Loucy (cell line): ENCODE measurements around the gene KIF13A.
"Not testable (repeated sequence)": the region's sequence is repeated elsewhere in the genome, so short reads cannot be mapped to it uniquely, and the experiment has no call there.

Experiments used
- H2AFZ ChIP-seq: fragments of 200-600 bp; sonication (generic); 2 replicates; pipeline ENCODE4 v1.6.0; 2016; ENCODE audit warnings: antibody characterized with exemption, mild to moderate bottlenecking, low read length, moderate library complexity
- H3F3A ChIP-seq: fragments of 200-600 bp; 2 replicates; pipeline ENCODE4 v1.6.0; 2016; ENCODE audit warnings: antibody characterized with exemption, low read depth, mild to moderate bottlenecking
- H3K27me3 ChIP-seq: fragments of 200-600 bp; sonication (generic); 2 replicates; pipeline ENCODE4 v1.6.1; 2014; ENCODE audit warnings: low read length, mild to moderate bottlenecking; ENCODE audit not compliant: insufficient read depth, poor library complexity, severe bottlenecking
- H3K36me3 ChIP-seq: fragments of 200-600 bp; sonication (generic); 2 replicates; pipeline ENCODE4 v1.6.1; 2016; ENCODE audit warnings: low read length; ENCODE audit not compliant: insufficient read depth
- H3K4me1 ChIP-seq: fragments of 200-600 bp; sonication (generic); 2 replicates; pipeline ENCODE4 v1.5.1; 2014; ENCODE audit warnings: low read length, mild to moderate bottlenecking; ENCODE audit not compliant: insufficient read depth, poor library complexity, severe bottlenecking
- H3K4me2 ChIP-seq: fragments of 200-600 bp; sonication (generic); 2 replicates; pipeline ENCODE4 v1.6.0; 2014; ENCODE audit warnings: antibody characterized with exemption, low read length, low read depth, mild to moderate bottlenecking; ENCODE audit not compliant: poor library complexity, severe bottlenecking
- H3K4me3 ChIP-seq: fragments of 200-600 bp; sonication (generic); 2 replicates; pipeline ENCODE4 v1.5.1; 2014; ENCODE audit warnings: low read length, mild to moderate bottlenecking, mixed read lengths; ENCODE audit not compliant: poor library complexity, severe bottlenecking
- H3K79me2 ChIP-seq: fragments of 200-600 bp; sonication (generic); 2 replicates; pipeline ENCODE4 v1.6.1; 2014; ENCODE audit warnings: low read length; ENCODE audit not compliant: insufficient read depth
- H3K9ac ChIP-seq: fragments of 200-600 bp; sonication (generic); 2 replicates; pipeline ENCODE4 v1.6.0; 2014; ENCODE audit warnings: mild to moderate bottlenecking, low read depth, low read length, moderate library complexity; ENCODE audit not compliant: poor library complexity, severe bottlenecking
- H3K9me2 ChIP-seq: fragments of 200-600 bp; sonication (generic); replicated peaks from 2 replicates; pipeline ENCODE4 v1.6.1; 2016; ENCODE audit warnings: low read depth, low read length, mixed read lengths
- H3K9me3 ChIP-seq: fragments of 200-600 bp; sonication (generic); 2 replicates; pipeline ENCODE4 v1.6.1; 2014; ENCODE audit warnings: mild to moderate bottlenecking, antibody characterized with exemption, low read length, low read depth; ENCODE audit not compliant: insufficient read depth
- H4K20me1 ChIP-seq: fragments of 200-600 bp; sonication (generic); 2 replicates; pipeline ENCODE4 v1.6.0; 2014; ENCODE audit warnings: antibody characterized with exemption, low read length, mild to moderate bottlenecking; ENCODE audit not compliant: insufficient read depth, poor library complexity, severe bottlenecking
- EZH2phosphoT487 ChIP-seq: fragments of 200-600 bp; IDR thresholded peaks from 2 replicates; pipeline ENCODE4 v1.6.1; 2018; ENCODE audit warnings: antibody characterized with exemption, mild to moderate bottlenecking, moderate library complexity, borderline replicate concordance
- TF ChIP-seq, protein P1 (sequence below): fragments of 200-600 bp; sonication (generic); conservative IDR thresholded peaks from 2 replicates; pipeline ENCODE4 v1.5.1; 2014; ENCODE audit warnings: mild to moderate bottlenecking, antibody characterized with exemption, low read length

KIF13A gene

DNA sequence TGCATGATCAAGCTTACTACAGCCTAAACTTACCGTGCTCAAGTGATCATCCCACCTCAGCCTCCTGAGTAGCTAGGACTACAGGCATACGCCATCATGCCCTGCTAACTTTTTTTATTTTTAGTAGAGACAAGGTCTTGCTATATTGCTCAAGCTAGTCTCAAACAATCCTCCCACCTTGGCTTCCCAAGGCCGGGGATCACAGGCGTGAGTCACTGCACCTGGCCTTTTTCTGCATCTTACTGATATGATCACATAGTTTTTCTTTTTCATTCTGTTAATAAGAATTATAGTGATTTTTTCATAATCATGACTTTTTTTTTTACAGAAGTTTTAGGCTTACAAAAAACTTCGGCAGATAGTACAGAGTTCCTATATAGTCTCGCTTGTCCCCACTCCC, 93.2 kb downstream of the KIF13A start:
- H3K4me2 ChIP-seq, result no peak overlapping the region
- no peak overlapping the region for H3K4me3 ChIP-seq
- no peak overlapping the region for H3K9ac ChIP-seq
- peaks cover 17% of the 10 kb centered on the region for H3K9me3 ChIP-seq
- no peaks in the 10 kb centered on the region for H3K4me1 ChIP-seq
- no peaks in the 10 kb centered on the region for H3K79me2 ChIP-seq
- no peaks in the 10 kb centered on the region for H3K27me3 ChIP-seq
- no peaks in the 10 kb centered on the region for H3F3A ChIP-seq
- H3K9me2 ChIP-seq, result no peaks in the 10 kb centered on the region
- no peaks in the 10 kb centered on the region for H4K20me1 ChIP-seq
- H2AFZ ChIP-seq, result no peak overlapping the region
- TF ChIP-seq, protein P1, sequence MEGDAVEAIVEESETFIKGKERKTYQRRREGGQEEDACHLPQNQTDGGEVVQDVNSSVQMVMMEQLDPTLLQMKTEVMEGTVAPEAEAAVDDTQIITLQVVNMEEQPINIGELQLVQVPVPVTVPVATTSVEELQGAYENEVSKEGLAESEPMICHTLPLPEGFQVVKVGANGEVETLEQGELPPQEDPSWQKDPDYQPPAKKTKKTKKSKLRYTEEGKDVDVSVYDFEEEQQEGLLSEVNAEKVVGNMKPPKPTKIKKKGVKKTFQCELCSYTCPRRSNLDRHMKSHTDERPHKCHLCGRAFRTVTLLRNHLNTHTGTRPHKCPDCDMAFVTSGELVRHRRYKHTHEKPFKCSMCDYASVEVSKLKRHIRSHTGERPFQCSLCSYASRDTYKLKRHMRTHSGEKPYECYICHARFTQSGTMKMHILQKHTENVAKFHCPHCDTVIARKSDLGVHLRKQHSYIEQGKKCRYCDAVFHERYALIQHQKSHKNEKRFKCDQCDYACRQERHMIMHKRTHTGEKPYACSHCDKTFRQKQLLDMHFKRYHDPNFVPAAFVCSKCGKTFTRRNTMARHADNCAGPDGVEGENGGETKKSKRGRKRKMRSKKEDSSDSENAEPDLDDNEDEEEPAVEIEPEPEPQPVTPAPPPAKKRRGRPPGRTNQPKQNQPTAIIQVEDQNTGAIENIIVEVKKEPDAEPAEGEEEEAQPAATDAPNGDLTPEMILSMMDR, result no peak
- TF ChIP-seq EZH2phosphoT487, result no peak
- H3K36me3 ChIP-seq, result no peaks in the 10 kb centered on the region

GRCh38 chr6:17892097-17892686, 95.2 kb downstream of the KIF13A start:
- H3K4me3 ChIP-seq, result no peak overlapping the region
- TF ChIP-seq EZH2phosphoT487, result no peak
- TF ChIP-seq, protein P1, result no peak
- no peak overlapping the region for H2AFZ ChIP-seq
- no peaks in the 10 kb centered on the region for H3K36me3 ChIP-seq
- H3K4me2 ChIP-seq, result no peak overlapping the region
- no peaks in the 10 kb centered on the region for H4K20me1 ChIP-seq
- H3K27me3 ChIP-seq, result no peaks in the 10 kb centered on the region
- H3K79me2 ChIP-seq, result no peaks in the 10 kb centered on the region
- H3K4me1 ChIP-seq, result no peaks in the 10 kb centered on the region
- peaks cover 17% of the 10 kb centered on the region for H3K9me3 ChIP-seq
- H3F3A ChIP-seq, result no peaks in the 10 kb centered on the region
- H3K9ac ChIP-seq, result no peak overlapping the region
- H3K9me2 ChIP-seq, result no peaks in the 10 kb centered on the region

GRCh38 chr6:17890309-17890708, 97.1 kb downstream of the KIF13A start:
- Histone ChIP-seq H4K20me1 (no peaks in the 10 kb centered on the region), H3K4me3 (no peak overlapping the region), H3K9me3 (peaks cover 12% of the 10 kb centered on the region), H3K36me3 (no peaks in the 10 kb centered on the region), H3K9ac (no peak overlapping the region), H3K9me2 (no peaks in the 10 kb centered on the region), H3F3A (no peaks in the 10 kb centered on the region), H3K4me1 (peaks cover 3% of the 10 kb centered on the region), H3K79me2 (no peaks in the 10 kb centered on the region), H2AFZ (no peak overlapping the region), H3K27me3 (no peaks in the 10 kb centered on the region), H3K4me2 (no peak overlapping the region)
- TF ChIP-seq, protein P1, result no peak
- TF ChIP-seq EZH2phosphoT487, result no peak

GRCh38 chr6:17889777-17890176, 97.7 kb downstream of the KIF13A start:
- H3F3A ChIP-seq, H3K36me3 ChIP-seq, H2AFZ ChIP-seq, H3K9me2 ChIP-seq, H3K27me3 ChIP-seq, H3K4me3 ChIP-seq, H3K4me1 ChIP-seq, H3K79me2 ChIP-seq, H4K20me1 ChIP-seq, H3K4me2 ChIP-seq, H3K9ac ChIP-seq, H3K9me3 ChIP-seq: not testable (repeated sequence)
